Measurements from ENCODE around the gene EXD2.

Gene EXD2

GRCh38 chr14:69242311-69243224 lies 51.3 kb downstream of the EXD2 start:
- Histone ChIP-seq H3K4me1 (ENCODE audit: insufficient read depth, low read length) (peaks cover 12% of the 10 kb centered on the region), H3K9me3 (ENCODE audit: low read length) (no peaks in the 10 kb centered on the region), H2AFZ (ENCODE audit: low read depth, low read length) (no peak overlapping the region), H3K27me3 (ENCODE audit: insufficient read depth, low read length) (no peaks in the 10 kb centered on the region), H3K36me3 (ENCODE audit: insufficient read depth, low read length) (peaks cover 28% of the 10 kb centered on the region), H3K4me3 (ENCODE audit: low read length) (no peak overlapping the region)

GRCh38 chr14:69244946-69245345 lies 53.6 kb downstream of the EXD2 start:
- Histone ChIP-seq H3K4me3 (ENCODE audit: low read length) (no peak overlapping the region), H2AFZ (ENCODE audit: low read depth, low read length) (no peak overlapping the region), H3K9me3 (ENCODE audit: low read length) (no peaks in the 10 kb centered on the region), H3K27me3 (ENCODE audit: insufficient read depth, low read length) (no peaks in the 10 kb centered on the region), H3K4me1 (ENCODE audit: insufficient read depth, low read length) (peaks cover 12% of the 10 kb centered on the region), H3K36me3 (ENCODE audit: insufficient read depth, low read length) (peaks cover 16% of the 10 kb centered on the region)

GRCh38 chr14:69246331-69246730 lies 55.0 kb downstream of the EXD2 start:
- Histone ChIP-seq H2AFZ (ENCODE audit: low read depth, low read length) (no peak overlapping the region), H3K4me1 (ENCODE audit: insufficient read depth, low read length) (peaks cover 12% of the 10 kb centered on the region), H3K9me3 (ENCODE audit: low read length) (no peaks in the 10 kb centered on the region), H3K4me3 (ENCODE audit: low read length) (no peak overlapping the region), H3K27me3 (ENCODE audit: insufficient read depth, low read length) (no peaks in the 10 kb centered on the region), H3K36me3 (ENCODE audit: insufficient read depth, low read length) (peaks cover 14% of the 10 kb centered on the region)

GRCh38 chr14:69247676-69248440 lies 56.6 kb downstream of the EXD2 start:
- peaks cover 10% of the 10 kb centered on the region for H3K4me1 ChIP-seq (ENCODE audit: insufficient read depth, low read length)
- peaks cover 21% of the 10 kb centered on the region for H3K36me3 ChIP-seq (ENCODE audit: insufficient read depth, low read length)
- H3K9me3 ChIP-seq (ENCODE audit: low read length) = no peaks in the 10 kb centered on the region
- no peak overlapping the region for H2AFZ ChIP-seq (ENCODE audit: low read depth, low read length)
- H3K27me3 ChIP-seq (ENCODE audit: insufficient read depth, low read length) = no peaks in the 10 kb centered on the region
- no peak overlapping the region for H3K4me3 ChIP-seq (ENCODE audit: low read length)

GRCh38 chr14:69249603-69250002 lies 58.3 kb downstream of the EXD2 start:
- no peaks in the 10 kb centered on the region for H3K9me3 ChIP-seq (ENCODE audit: low read length)
- no peak overlapping the region for H3K4me3 ChIP-seq (ENCODE audit: low read length)
- no peak overlapping the region for H2AFZ ChIP-seq (ENCODE audit: low read depth, low read length)
- H3K27me3 ChIP-seq (ENCODE audit: insufficient read depth, low read length) = no peaks in the 10 kb centered on the region
- H3K4me1 ChIP-seq (ENCODE audit: insufficient read depth, low read length) = no peaks in the 10 kb centered on the region
- peaks cover 37% of the 10 kb centered on the region for H3K36me3 ChIP-seq (ENCODE audit: insufficient read depth, low read length)

- Histone ChIP-seq H3K36me3 (ENCODE audit: insufficient read depth, low read length) (peaks cover 57% of the 10 kb centered on the region), H3K4me1 (ENCODE audit: insufficient read depth, low read length) (no peaks in the 10 kb centered on the region), H3K4me3 (ENCODE audit: low read length) (no peak overlapping the region), H2AFZ (ENCODE audit: low read depth, low read length) (no peak overlapping the region), H3K27me3 (ENCODE audit: insufficient read depth, low read length) (no peaks in the 10 kb centered on the region), H3K9me3 (ENCODE audit: low read length) (no peaks in the 10 kb centered on the region)
Observed at GRCh38 chr14:69252851-69253250, 61.6 kb downstream of the EXD2 start.

DNA sequence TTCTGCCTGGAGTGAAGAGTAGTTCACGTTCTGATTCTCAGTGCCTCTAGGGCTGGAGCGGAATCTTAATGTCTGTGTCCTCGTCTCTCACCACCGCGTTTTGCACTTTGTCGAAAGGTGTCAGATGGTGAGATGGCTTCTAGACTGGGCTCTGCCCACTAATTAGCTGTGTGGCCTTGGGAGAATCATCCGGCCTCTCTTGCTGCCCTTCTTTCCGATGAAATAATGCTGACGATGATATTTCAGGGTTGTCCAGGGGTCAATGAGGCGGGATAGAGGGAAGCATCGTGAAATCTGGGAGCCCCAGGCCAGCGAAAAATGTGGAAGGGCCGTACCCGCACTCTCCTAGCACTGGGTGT lies 67.8 kb downstream of the EXD2 start:
- H3K9me3 ChIP-seq (ENCODE audit: low read length) = no peaks in the 10 kb centered on the region
- H2AFZ ChIP-seq (ENCODE audit: low read depth, low read length) = peak overlapping the region; percentile 87
- peaks cover 40% of the 10 kb centered on the region for H3K4me1 ChIP-seq (ENCODE audit: insufficient read depth, low read length)
- no peaks in the 10 kb centered on the region for H3K27me3 ChIP-seq (ENCODE audit: insufficient read depth, low read length)
- peak overlapping the region; percentile 90 for H3K4me3 ChIP-seq (ENCODE audit: low read length)
- peaks cover 28% of the 10 kb centered on the region for H3K36me3 ChIP-seq (ENCODE audit: insufficient read depth, low read length)

DNA sequence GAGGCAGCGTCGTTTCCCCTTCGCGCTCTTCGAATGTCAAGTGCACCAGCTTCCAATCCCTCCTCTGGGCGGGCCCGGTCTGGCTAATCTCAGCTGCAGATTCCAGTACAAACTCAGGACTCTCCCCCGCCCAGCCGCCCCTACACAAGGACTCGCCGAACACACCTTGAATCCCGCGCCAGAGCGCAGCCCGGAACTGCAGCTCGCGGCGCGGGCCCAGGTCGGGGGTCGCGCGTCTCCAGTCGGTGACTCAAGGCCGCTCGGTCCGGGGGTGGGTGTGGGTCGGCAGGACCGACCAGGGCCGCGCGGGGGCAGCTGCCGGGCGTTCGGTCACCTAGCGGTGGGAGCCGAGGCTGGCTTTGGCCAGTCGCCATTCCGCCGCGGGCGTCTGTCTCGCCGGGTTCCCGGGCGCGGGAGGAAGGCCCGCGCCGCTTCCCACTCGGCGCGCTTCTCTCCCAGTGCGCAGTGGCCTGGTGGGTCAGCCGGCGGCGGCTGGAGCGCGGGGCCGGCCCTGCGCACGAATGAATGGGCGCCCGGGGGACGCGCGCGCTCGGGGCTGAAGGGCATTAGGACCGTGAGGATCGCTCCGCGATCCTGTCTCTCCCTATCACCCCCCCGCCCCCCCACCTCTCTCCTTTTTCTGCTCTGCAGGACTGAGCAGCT lies 68.4 kb downstream of the EXD2 start, which contains the start of gene GALNT16:
Gene GALNT16 (plus strand): TSS at position 632 of the 663 bp plus-strand sequence. CDS start 133 bp downstream, outside the sequence.
- no peaks in the 10 kb centered on the region for H3K27me3 ChIP-seq (ENCODE audit: insufficient read depth, low read length)
- H2AFZ ChIP-seq (ENCODE audit: low read depth, low read length) = peak within 1 kb of the TSS; percentile 89
- H3K36me3 ChIP-seq (ENCODE audit: insufficient read depth, low read length) = peaks cover 23% of the 10 kb centered on the region
- peak within 1 kb of the TSS; percentile 90 for H3K4me3 ChIP-seq (ENCODE audit: low read length)
- H3K4me1 ChIP-seq (ENCODE audit: insufficient read depth, low read length) = peaks cover 40% of the 10 kb centered on the region
- no peaks in the 10 kb centered on the region for H3K9me3 ChIP-seq (ENCODE audit: low read length)

DNA sequence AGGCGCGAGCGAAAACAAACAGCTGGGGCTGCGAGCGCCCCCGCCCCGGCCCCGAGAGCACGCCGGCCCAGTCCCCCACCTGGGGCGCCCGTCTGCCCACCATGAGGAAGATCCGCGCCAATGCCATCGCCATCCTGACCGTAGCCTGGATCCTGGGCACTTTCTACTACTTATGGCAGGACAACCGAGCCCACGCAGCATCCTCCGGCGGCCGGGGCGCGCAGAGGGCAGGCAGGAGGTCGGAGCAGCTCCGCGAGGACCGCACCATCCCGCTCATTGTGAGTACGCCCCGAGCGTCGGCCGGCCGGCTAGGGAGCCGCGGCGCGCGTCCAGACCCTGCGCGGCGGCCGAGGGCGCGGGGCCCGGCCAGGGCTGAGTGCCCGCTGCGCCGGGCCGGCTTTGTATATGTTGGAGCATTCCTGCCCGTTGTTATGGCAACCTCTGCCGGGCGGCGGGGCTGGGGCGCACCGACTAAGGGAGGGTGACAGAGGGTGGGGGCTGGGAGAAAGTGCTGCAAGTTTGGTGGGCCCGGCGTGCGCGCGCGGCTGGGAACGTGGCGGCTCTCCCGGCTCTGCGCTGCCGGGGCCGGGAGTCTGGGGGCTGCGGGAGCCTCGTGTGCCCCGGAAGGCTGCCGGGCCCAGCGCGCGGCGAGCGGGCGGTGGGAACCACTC lies 69.0 kb downstream of the EXD2 start:
- Histone ChIP-seq H3K4me3 (ENCODE audit: low read length) (peak overlapping the region; percentile 90), H3K27me3 (ENCODE audit: insufficient read depth, low read length) (no peaks in the 10 kb centered on the region)

GRCh38 chr14:69260861-69261564 lies 69.7 kb downstream of the EXD2 start:
- Histone ChIP-seq H3K4me3 (ENCODE audit: low read length) (peak overlapping the region; percentile 90), H3K27me3 (ENCODE audit: insufficient read depth, low read length) (no peaks in the 10 kb centered on the region)

More for the DNA sequence above, 69.0 kb downstream of the EXD2 start:
- peak overlapping the region; percentile 89 for H2AFZ ChIP-seq (ENCODE audit: low read depth, low read length)
- no peaks in the 10 kb centered on the region for H3K9me3 ChIP-seq (ENCODE audit: low read length)
- peaks cover 40% of the 10 kb centered on the region for H3K4me1 ChIP-seq (ENCODE audit: insufficient read depth, low read length)
- H3K36me3 ChIP-seq (ENCODE audit: insufficient read depth, low read length) = peaks cover 17% of the 10 kb centered on the region

DNA sequence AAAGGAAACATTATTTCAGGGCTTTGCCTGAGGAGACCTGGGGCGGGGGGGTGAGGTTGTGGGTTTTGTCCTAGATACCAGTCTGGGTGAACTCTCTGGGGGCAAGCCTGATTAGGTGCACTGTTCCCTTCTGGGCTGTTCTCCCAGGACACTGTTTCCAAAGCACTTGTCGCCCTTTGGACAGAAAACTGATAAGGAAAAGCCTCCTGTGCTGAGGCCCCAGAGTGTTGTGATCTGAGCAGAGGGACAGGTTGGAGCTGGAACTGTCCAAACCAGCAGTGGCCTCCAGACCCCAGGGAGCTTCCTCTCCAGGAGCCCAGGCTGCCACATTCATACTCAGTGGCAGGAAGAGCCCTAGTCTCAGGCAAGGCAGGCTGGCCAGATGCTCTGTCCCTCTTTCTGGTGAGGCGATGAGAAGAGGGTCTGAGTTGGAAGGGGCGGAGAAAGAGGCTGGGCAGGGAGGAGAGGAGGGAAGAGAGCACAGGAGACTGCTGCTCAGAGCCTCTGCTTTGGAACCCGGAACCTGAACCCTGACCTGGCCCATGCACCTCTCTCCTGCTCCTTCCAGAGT lies 70.5 kb downstream of the EXD2 start:
- no peak overlapping the region for H2AFZ ChIP-seq (ENCODE audit: low read depth, low read length)
- H3K4me3 ChIP-seq (ENCODE audit: low read length) = peak overlapping the region; percentile 90
- peaks cover 40% of the 10 kb centered on the region for H3K4me1 ChIP-seq (ENCODE audit: insufficient read depth, low read length)
- no peaks in the 10 kb centered on the region for H3K9me3 ChIP-seq (ENCODE audit: low read length)
- H3K36me3 ChIP-seq (ENCODE audit: insufficient read depth, low read length) = peaks cover 4% of the 10 kb centered on the region
- no peaks in the 10 kb centered on the region for H3K27me3 ChIP-seq (ENCODE audit: insufficient read depth, low read length)

More at GRCh38 chr14:69260861-69261564, 69.7 kb downstream of the EXD2 start:
- Histone ChIP-seq H3K36me3 (ENCODE audit: insufficient read depth, low read length) (peaks cover 12% of the 10 kb centered on the region), H3K4me1 (ENCODE audit: insufficient read depth, low read length) (peaks cover 40% of the 10 kb centered on the region), H2AFZ (ENCODE audit: low read depth, low read length) (peak overlapping the region; percentile 89), H3K9me3 (ENCODE audit: low read length) (no peaks in the 10 kb centered on the region)

GRCh38 chr14:69262516-69262915 lies 71.2 kb downstream of the EXD2 start:
- Histone ChIP-seq H3K36me3 (ENCODE audit: insufficient read depth, low read length) (no peaks in the 10 kb centered on the region), H3K4me1 (ENCODE audit: insufficient read depth, low read length) (peaks cover 40% of the 10 kb centered on the region), H3K9me3 (ENCODE audit: low read length) (no peaks in the 10 kb centered on the region), H3K4me3 (ENCODE audit: low read length) (no peak overlapping the region), H2AFZ (ENCODE audit: low read depth, low read length) (no peak overlapping the region), H3K27me3 (ENCODE audit: insufficient read depth, low read length) (no peaks in the 10 kb centered on the region)

Measured in neuron (in vitro differentiated cells).